ENCODE results near the gene DEFB129. TPM values are rescaled to one million over a fixed set of nuclear protein-coding genes. Genes with fewer than 3 reads are reported as not detected.

Gene DEFB129
- total and polyA plus RNA-seq, 7 donors, result not detected

GRCh38 chr20:278607-279571 lies 51.8 kb downstream of the DEFB129 start:
- Histone ChIP-seq H3K27ac (no peak overlapping the region), H3K4me1 (no peaks in the 10 kb centered on the region), H3K4me3 (peak overlapping the region; percentile 38), H3K36me3 (ENCODE audit: insufficient read depth in 1 of 2, low read depth in 1 of 2) (peaks cover 0 to 18% of the 10 kb centered on the region in 2 donors), H3K27me3 (ENCODE audit: insufficient read depth in 3 of 3, low read length in 2 of 3) (no peaks in the 10 kb centered on the region), H3K9me3 (no peaks in the 10 kb centered on the region)
- ATAC-seq, result peak in 1 of 4 donors; percentile 54
- DNase-seq, result peak in 1 of 2 donors; percentile 63
- WGBS, 3 donors, result 59 to 72% (median 70%) methylated on average over 54 to 87 of the region's 88 CpGs
- no peak for TF ChIP-seq CTCF (IDR thresholded peaks at IDR 0.05)
- intact Hi-C loops (cut with DNase I), result loop anchor here in 1 of 2 donors (10.0 kb wide), 1 partner anchor 56 kb away; no protein-coding TSS in a partner anchor

Other genes with a start within 250 kb of the DEFB129 start
- not detected for gene DEFB125, start 139.6 kb upstream of the DEFB129 start, total RNA-seq
- gene DEFB125, start 139.6 kb upstream of the DEFB129 start, polyA plus RNA-seq, result not detected
- gene DEFB126, start 84.7 kb upstream of the DEFB129 start, total RNA-seq, result not detected
- not detected for gene DEFB126, start 84.7 kb upstream of the DEFB129 start, polyA plus RNA-seq
- not detected for gene DEFB127, start 69.8 kb upstream of the DEFB129 start, total RNA-seq
- gene DEFB127, start 69.8 kb upstream of the DEFB129 start, polyA plus RNA-seq, result not detected
- gene DEFB128, start 37.5 kb upstream of the DEFB129 start, total RNA-seq, result not detected
- gene DEFB128, start 37.5 kb upstream of the DEFB129 start, polyA plus RNA-seq, result not detected
- not detected for gene DEFB132, start 30.5 kb downstream of the DEFB129 start, total RNA-seq
- not detected for gene DEFB132, start 30.5 kb downstream of the DEFB129 start, polyA plus RNA-seq
- gene C20orf96, start 63.5 kb downstream of the DEFB129 start, total RNA-seq, result 1 to 10 TPM; 1.0 to 2.1 (median 1.5) TPM
- gene C20orf96, start 63.5 kb downstream of the DEFB129 start, polyA plus RNA-seq, result 1 to 10 TPM; 1.3 to 2.1 (median 1.9) TPM
- 10 to 100 TPM in 1 of 4 donors, 1 to 10 TPM in 3; 9.3 to 10.2 (median 9.5) TPM for gene ZCCHC3, start 70.3 kb downstream of the DEFB129 start, total RNA-seq
- gene ZCCHC3, start 70.3 kb downstream of the DEFB129 start, polyA plus RNA-seq, result 1 to 10 TPM; 6.8 to 8.4 (median 7.9) TPM
- gene SOX12, start 98.3 kb downstream of the DEFB129 start, total RNA-seq, result 1 to 10 TPM; 1.2 to 5.7 (median 5.2) TPM
- 1 to 10 TPM; 1.9 to 3.6 (median 2.3) TPM for gene SOX12, start 98.3 kb downstream of the DEFB129 start, polyA plus RNA-seq
- 1 to 10 TPM; 3.0 to 5.0 (median 3.9) TPM for gene NRSN2, start 119.9 kb downstream of the DEFB129 start, total RNA-seq
- 1 to 10 TPM; 1.6 to 3.4 (median 3.1) TPM for gene NRSN2, start 119.9 kb downstream of the DEFB129 start, polyA plus RNA-seq
- 1 to 10 TPM in 3 of 4 donors, under 1 TPM in 1; 0.78 to 7.7 (median 2.5) TPM for gene TRIB3, start 153.5 kb downstream of the DEFB129 start, total RNA-seq
- 10 to 100 TPM in 1 of 3 donors, 1 to 10 TPM in 1, under 1 TPM in 1; 0.74 to 16.3 (median 2.1) TPM for gene TRIB3, start 153.5 kb downstream of the DEFB129 start, polyA plus RNA-seq
- gene RBCK1, start 181.0 kb downstream of the DEFB129 start, total RNA-seq, result 10 to 100 TPM; 34.1 to 50.5 (median 40.7) TPM
- gene RBCK1, start 181.0 kb downstream of the DEFB129 start, polyA plus RNA-seq, result 10 to 100 TPM; 35.8 to 52.5 (median 46.0) TPM
- gene TBC1D20, start 235.3 kb downstream of the DEFB129 start, total RNA-seq, result 10 to 100 TPM; 23.9 to 31.4 (median 29.3) TPM
- 10 to 100 TPM; 16.6 to 29.2 (median 21.1) TPM for gene TBC1D20, start 235.3 kb downstream of the DEFB129 start, polyA plus RNA-seq